DND-41 (cell line): ENCODE results near the gene CPNE4.

Experiments
- ATAC-seq: fragments of 200-7000 bp; cut with Tn5 transposase; 3 replicates; pipeline ENCODE4 v1.9.1; 2021; ENCODE audit warnings: low read depth; ENCODE audit not compliant: insufficient read depth
- DNase-seq: peaks from one replicate; pipeline ENCODE4 v3.0.0-alpha.2; 2020
- H2AFZ ChIP-seq: 2 replicates; pipeline ENCODE4 v1.6.0; 2012; ENCODE audit warnings: low read depth, low read length
- H3K27ac ChIP-seq: 2 replicates; pipeline ENCODE4 v1.5.1; 2012; ENCODE audit warnings: low read length, inconsistent platforms
- H3K27me3 ChIP-seq: fragments of 200-600 bp; sonication (generic); 2 replicates; pipeline ENCODE4 v1.6.0; 2012; ENCODE audit warnings: low read length, mild to moderate bottlenecking, inconsistent platforms; ENCODE audit not compliant: insufficient read depth, poor library complexity
- H3K36me3 ChIP-seq: 2 replicates; pipeline ENCODE4 v1.5.1; 2012; ENCODE audit warnings: low read length, inconsistent platforms; ENCODE audit not compliant: insufficient read depth
- H3K4me1 ChIP-seq: 2 replicates; pipeline ENCODE4 v1.5.1; 2012; ENCODE audit warnings: mild to moderate bottlenecking, low read length; ENCODE audit not compliant: insufficient read depth
- H3K4me2 ChIP-seq: 2 replicates; pipeline ENCODE4 v1.6.0; 2012; ENCODE audit warnings: mild to moderate bottlenecking, moderate library complexity, low read length, inconsistent platforms; ENCODE audit not compliant: insufficient read depth
- H3K4me3 ChIP-seq, 2 experiments: fragments of 200-600 bp in 1 of 2; shearing (Covaris generic) in 1 of 2; 2 replicates each; pipeline ENCODE4 v1.5.1; 2012 to 2016; ENCODE audit warnings: inconsistent platforms in 2 of 2, low read length in 2 of 2, mild to moderate bottlenecking in 2 of 2, low read depth in 1 of 2, moderate library complexity in 1 of 2
- H3K79me2 ChIP-seq: 2 replicates; pipeline ENCODE4 v1.6.0; 2012; ENCODE audit warnings: low read length, inconsistent platforms; ENCODE audit not compliant: insufficient read depth
- H3K9ac ChIP-seq: 2 replicates; pipeline ENCODE4 v1.6.0; 2012; ENCODE audit warnings: low read depth, mild to moderate bottlenecking, inconsistent platforms, low read length, moderate library complexity
- H3K9me3 ChIP-seq: 2 replicates; pipeline ENCODE4 v1.5.1; 2012; ENCODE audit warnings: low read length, moderate library complexity, mild to moderate bottlenecking, inconsistent platforms; ENCODE audit not compliant: insufficient read depth, severe bottlenecking
- H4K20me1 ChIP-seq: 2 replicates; pipeline ENCODE4 v1.6.0; 2012; ENCODE audit warnings: low read length; ENCODE audit not compliant: insufficient read depth
- CTCF ChIP-seq: IDR thresholded peaks from 2 replicates; pipeline ENCODE4 v1.5.1; 2012; ENCODE audit warnings: borderline replicate concordance, low read length, moderate library complexity, mild to moderate bottlenecking; ENCODE audit not compliant: poor library complexity, severe bottlenecking; ENCODE audit errors: extremely low read depth
- EZH2 ChIP-seq: IDR thresholded peaks from 3 replicates; pipeline ENCODE4 v1.6.1; 2012; ENCODE audit warnings: borderline replicate concordance, low read depth, mild to moderate bottlenecking, moderate library complexity, low read length, inconsistent platforms; ENCODE audit not compliant: severe bottlenecking

The CPNE4 gene

GRCh38 chr3:131796558-131797198 lies 238.1 kb downstream of the CPNE4 start:
- no peak overlapping the region for H3K4me2 ChIP-seq

GRCh38 chr3:131796111-131796510 lies 238.7 kb downstream of the CPNE4 start:
- no peaks in the 10 kb centered on the region for H3K79me2 ChIP-seq
- no peak for ATAC-seq
- H2AFZ ChIP-seq = no peak overlapping the region
- peaks cover 21% of the 10 kb centered on the region for H3K4me1 ChIP-seq
- no peaks in the 10 kb centered on the region for H3K9me3 ChIP-seq
- no peak for DNase-seq
- H3K36me3 ChIP-seq = no peaks in the 10 kb centered on the region
- no peak overlapping the region for H3K9ac ChIP-seq
- no peaks in the 10 kb centered on the region for H3K27me3 ChIP-seq
- TF ChIP-seq EZH2 (no peak), CTCF (no peak)
- H4K20me1 ChIP-seq = no peaks in the 10 kb centered on the region
- no peak overlapping the region for H3K4me2 ChIP-seq
- H3K4me3 ChIP-seq = no peak overlapping the region
- no peak overlapping the region for H3K27ac ChIP-seq

More at GRCh38 chr3:131796558-131797198, 238.1 kb downstream of the CPNE4 start:
- TF ChIP-seq CTCF (no peak), EZH2 (no peak)
- no peak overlapping the region for H3K27ac ChIP-seq
- H2AFZ ChIP-seq = no peak overlapping the region
- H3K79me2 ChIP-seq = no peaks in the 10 kb centered on the region
- no peaks in the 10 kb centered on the region for H3K9me3 ChIP-seq
- H3K9ac ChIP-seq = no peak overlapping the region
- peak; percentile 94 for ATAC-seq
- peak; percentile 72 for DNase-seq
- H3K4me3 ChIP-seq = no peak overlapping the region
- peaks cover 21% of the 10 kb centered on the region for H3K4me1 ChIP-seq
- H3K27me3 ChIP-seq = no peaks in the 10 kb centered on the region
- H4K20me1 ChIP-seq = no peaks in the 10 kb centered on the region
- no peaks in the 10 kb centered on the region for H3K36me3 ChIP-seq

- TF ChIP-seq EZH2 = no peak
- TF ChIP-seq CTCF = no peak
- H3K79me2 ChIP-seq = no peaks in the 10 kb centered on the region
- H3K27me3 ChIP-seq = no peaks in the 10 kb centered on the region
- H3K4me3 ChIP-seq = no peak overlapping the region
- no peak for ATAC-seq
- H3K9ac ChIP-seq = no peak overlapping the region
- peaks cover 21% of the 10 kb centered on the region for H3K4me1 ChIP-seq
- H3K4me2 ChIP-seq = no peak overlapping the region
- H3K36me3 ChIP-seq = no peaks in the 10 kb centered on the region
- H2AFZ ChIP-seq = no peak overlapping the region
- H4K20me1 ChIP-seq = no peaks in the 10 kb centered on the region
- no peaks in the 10 kb centered on the region for H3K9me3 ChIP-seq
- DNase-seq = no peak
- no peak overlapping the region for H3K27ac ChIP-seq
Observed at GRCh38 chr3:131795390-131796090, 239.3 kb downstream of the CPNE4 start.
